Left ventricle myocardium inferior (tissue), 1 donor: ENCODE results near the gene LRRC8D. TPM values are rescaled to one million over a fixed set of nuclear protein-coding genes. Genes with fewer than 3 reads are reported as not detected.

Source experiments
- DNase-seq: peaks from one replicate; pipeline ENCODE4 v3.0.0-alpha.2; 2020
- H3K27ac ChIP-seq: fragments of 200-600 bp; replicated peaks from 2 replicates; pipeline ENCODE4 v1.8.0; 2021
- H3K27me3 ChIP-seq: fragments of 200-600 bp; 2 replicates; pipeline ENCODE4 v1.8.0; 2021; ENCODE audit warnings: low read depth
- H3K36me3 ChIP-seq: fragments of 200-600 bp; 2 replicates; pipeline ENCODE4 v1.8.0; 2021
- H3K4me1 ChIP-seq: fragments of 200-600 bp; 2 replicates; pipeline ENCODE4 v1.8.0; 2021
- H3K4me3 ChIP-seq: fragments of 200-600 bp; 2 replicates; pipeline ENCODE4 v1.8.0; 2021; ENCODE audit warnings: mild to moderate bottlenecking, moderate library complexity
- H3K9me3 ChIP-seq: fragments of 200-600 bp; replicated peaks from 2 replicates; pipeline ENCODE4 v1.8.0; 2021
- CTCF ChIP-seq: fragments of 200-600 bp; IDR thresholded peaks from 2 replicates; pipeline ENCODE4 v1.8.0; 2021; ENCODE audit warnings: antibody characterized with exemption, mild to moderate bottlenecking, borderline replicate concordance
- intact Hi-C: fragments of 100-400 bp; cut with micrococcal nuclease; formaldehyde crosslinking; loops from one replicate; pipeline ENCODE4 v1.11.0; 2022
- total RNA-seq: library from RNA; stranded (reverse); fragmentation: NEBNext Ultra II Directional; extraction: Animal tissue kit (Norgen Biotek cat#: 25700); gene quantifications from one replicate; pipeline ENCODE4 v1.2.1, GENCODE V29; 2021
- donor health status: DM: no; HTN: yes; CAD: no; lungs with severe emphysema.

The LRRC8D gene
- total RNA-seq, 1 donor from 2014 or later = 6.4 TPM

- intact Hi-C loops = no loop called here
- Histone ChIP-seq H3K4me1 (peaks cover 21% of the 10 kb centered on the region), H3K36me3 (no peaks in the 10 kb centered on the region), H3K9me3 (no peaks in the 10 kb centered on the region), H3K27ac (no peak overlapping the region), H3K27me3 (no peaks in the 10 kb centered on the region), H3K4me3 (no peak overlapping the region)
- no peak for DNase-seq
- no peak for TF ChIP-seq CTCF
Observed at GRCh38 chr1:89854140-89854539, 33.3 kb downstream of the LRRC8D start.

- Histone ChIP-seq H3K4me1 (peaks cover 21% of the 10 kb centered on the region), H3K9me3 (no peaks in the 10 kb centered on the region), H3K27me3 (no peaks in the 10 kb centered on the region), H3K36me3 (no peaks in the 10 kb centered on the region), H3K27ac (peak overlapping the region; percentile 7), H3K4me3 (no peak overlapping the region)
- TF ChIP-seq CTCF = no peak
- intact Hi-C loops = no loop called here
- no peak for DNase-seq
Observed at GRCh38 chr1:89855413-89856123, 34.7 kb downstream of the LRRC8D start.

- intact Hi-C loops = no loop called here
- Histone ChIP-seq H3K4me3 (no peak overlapping the region), H3K27me3 (no peaks in the 10 kb centered on the region), H3K36me3 (no peaks in the 10 kb centered on the region), H3K9me3 (no peaks in the 10 kb centered on the region), H3K4me1 (peaks cover 20% of the 10 kb centered on the region), H3K27ac (no peak overlapping the region)
- no peak for DNase-seq
- no peak for TF ChIP-seq CTCF
Observed at GRCh38 chr1:89863165-89863830, 42.5 kb downstream of the LRRC8D start.

- Histone ChIP-seq H3K4me1 (peaks cover 20% of the 10 kb centered on the region), H3K9me3 (no peaks in the 10 kb centered on the region), H3K4me3 (no peak overlapping the region), H3K36me3 (peaks cover 14% of the 10 kb centered on the region), H3K27ac (peak overlapping the region; percentile 31), H3K27me3 (no peaks in the 10 kb centered on the region)
- DNase-seq = no peak
- TF ChIP-seq CTCF = no peak
- intact Hi-C loops = no loop called here
Observed at GRCh38 chr1:89865498-89866382, 44.9 kb downstream of the LRRC8D start.

GRCh38 chr1:89866568-89866967, 45.7 kb downstream of the LRRC8D start:
- no peak overlapping the region for H3K4me3 ChIP-seq
- H3K36me3 ChIP-seq = peaks cover 14% of the 10 kb centered on the region
- TF ChIP-seq CTCF = no peak
- no peaks in the 10 kb centered on the region for H3K9me3 ChIP-seq
- peak overlapping the region; percentile 31 for H3K27ac ChIP-seq
- peaks cover 23% of the 10 kb centered on the region for H3K4me1 ChIP-seq
- intact Hi-C loops = no loop called here
- no peak for DNase-seq
- no peaks in the 10 kb centered on the region for H3K27me3 ChIP-seq
